Nephron progenitor cell (in vitro differentiated cells): ENCODE data around the gene KIAA0753.

Experiments
- DNase-seq: peaks from one replicate; pipeline ENCODE4 v3.0.0; 2021
- H3K27ac Mint-ChIP-seq: 2 replicates; pipeline ENCODE4 v1.8.0; 2021; ENCODE audit warnings: mild to moderate bottlenecking, moderate library complexity, mixed read lengths
- H3K27me3 Mint-ChIP-seq: 2 replicates; pipeline ENCODE4 v1.8.0; 2021; ENCODE audit warnings: mild to moderate bottlenecking, low read depth, mixed read lengths; ENCODE audit not compliant: poor library complexity
- H3K36me3 Mint-ChIP-seq: 2 replicates; pipeline ENCODE4 v1.8.0; 2021; ENCODE audit warnings: low read depth, mixed read lengths
- H3K4me1 Mint-ChIP-seq: 2 replicates; pipeline ENCODE4 v1.8.0; 2021; ENCODE audit warnings: mixed read lengths
- H3K4me3 Mint-ChIP-seq: 2 replicates; pipeline ENCODE4 v1.8.0; 2021; ENCODE audit warnings: mild to moderate bottlenecking, moderate library complexity, mixed read lengths
- H3K9me3 Mint-ChIP-seq: 2 replicates; pipeline ENCODE4 v1.8.0; 2021; ENCODE audit warnings: mild to moderate bottlenecking, moderate library complexity, mixed read lengths
- TF ChIP-seq, protein P1 (sequence below): fragments of 200-600 bp; sonication (generic); IDR thresholded peaks from 2 replicates; pipeline ENCODE4 v1.5.0; 2021; ENCODE audit warnings: antibody characterized with exemption

The KIAA0753 gene

GRCh38 chr17:6551356-6551755, 89.2 kb downstream of the KIAA0753 start:
- TF ChIP-seq, protein P1, sequence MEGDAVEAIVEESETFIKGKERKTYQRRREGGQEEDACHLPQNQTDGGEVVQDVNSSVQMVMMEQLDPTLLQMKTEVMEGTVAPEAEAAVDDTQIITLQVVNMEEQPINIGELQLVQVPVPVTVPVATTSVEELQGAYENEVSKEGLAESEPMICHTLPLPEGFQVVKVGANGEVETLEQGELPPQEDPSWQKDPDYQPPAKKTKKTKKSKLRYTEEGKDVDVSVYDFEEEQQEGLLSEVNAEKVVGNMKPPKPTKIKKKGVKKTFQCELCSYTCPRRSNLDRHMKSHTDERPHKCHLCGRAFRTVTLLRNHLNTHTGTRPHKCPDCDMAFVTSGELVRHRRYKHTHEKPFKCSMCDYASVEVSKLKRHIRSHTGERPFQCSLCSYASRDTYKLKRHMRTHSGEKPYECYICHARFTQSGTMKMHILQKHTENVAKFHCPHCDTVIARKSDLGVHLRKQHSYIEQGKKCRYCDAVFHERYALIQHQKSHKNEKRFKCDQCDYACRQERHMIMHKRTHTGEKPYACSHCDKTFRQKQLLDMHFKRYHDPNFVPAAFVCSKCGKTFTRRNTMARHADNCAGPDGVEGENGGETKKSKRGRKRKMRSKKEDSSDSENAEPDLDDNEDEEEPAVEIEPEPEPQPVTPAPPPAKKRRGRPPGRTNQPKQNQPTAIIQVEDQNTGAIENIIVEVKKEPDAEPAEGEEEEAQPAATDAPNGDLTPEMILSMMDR, result no peak
- DNase-seq, result no peak
- peaks cover 69% of the 10 kb centered on the region for H3K27me3 Mint-ChIP-seq
- no peaks in the 10 kb centered on the region for H3K9me3 Mint-ChIP-seq
- H3K4me3 Mint-ChIP-seq, result no peak overlapping the region
- H3K27ac Mint-ChIP-seq, result no peak overlapping the region
- H3K36me3 Mint-ChIP-seq, result no peaks in the 10 kb centered on the region
- peaks cover 34% of the 10 kb centered on the region for H3K4me1 Mint-ChIP-seq

DNA sequence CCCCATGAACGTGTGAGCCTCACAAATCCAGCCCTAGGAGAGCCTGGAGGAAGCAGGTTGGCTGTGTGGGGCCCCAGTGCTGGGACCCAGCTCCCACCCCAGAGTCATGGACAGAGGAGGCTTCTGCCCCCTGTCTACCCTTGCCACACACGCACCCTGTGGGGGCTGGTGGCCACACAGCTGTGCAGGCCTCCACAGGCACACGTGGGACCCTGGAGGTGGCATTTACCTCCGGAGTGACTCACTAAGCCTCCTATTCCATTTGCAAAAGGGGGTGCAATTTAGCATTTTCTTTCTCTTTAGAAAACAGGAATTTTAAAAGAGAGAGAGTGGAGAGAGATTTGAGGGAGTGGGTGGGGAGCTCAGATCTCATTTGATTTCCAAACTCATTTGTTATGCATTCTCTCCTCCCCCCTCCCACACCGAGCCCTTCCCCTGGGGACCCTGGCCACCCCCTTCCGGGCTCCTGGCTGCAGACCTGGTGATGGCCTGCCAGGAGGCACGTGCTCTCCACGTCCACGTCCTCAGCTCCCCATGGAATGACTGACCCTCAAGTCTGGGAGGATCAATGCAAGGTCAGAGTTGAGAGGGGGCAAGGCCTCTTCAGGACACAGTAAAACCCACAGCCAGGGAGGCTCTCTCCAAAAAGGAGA, 91.0 kb downstream of the KIAA0753 start:
- TF ChIP-seq, protein P1, result no peak
- no peaks in the 10 kb centered on the region for H3K36me3 Mint-ChIP-seq
- no peak for DNase-seq
- peaks cover 68% of the 10 kb centered on the region for H3K27me3 Mint-ChIP-seq
- no peak overlapping the region for H3K4me3 Mint-ChIP-seq
- no peaks in the 10 kb centered on the region for H3K9me3 Mint-ChIP-seq
- no peak overlapping the region for H3K27ac Mint-ChIP-seq
- H3K4me1 Mint-ChIP-seq, result peaks cover 36% of the 10 kb centered on the region

- H3K27me3 Mint-ChIP-seq, result peaks cover 60% of the 10 kb centered on the region
- no peak for DNase-seq
- no peaks in the 10 kb centered on the region for H3K36me3 Mint-ChIP-seq
- no peak overlapping the region for H3K4me3 Mint-ChIP-seq
- TF ChIP-seq, protein P1, result no peak
- no peak overlapping the region for H3K27ac Mint-ChIP-seq
- H3K9me3 Mint-ChIP-seq, result no peaks in the 10 kb centered on the region
- H3K4me1 Mint-ChIP-seq, result peaks cover 30% of the 10 kb centered on the region
Observed at GRCh38 chr17:6548578-6549330, 91.8 kb downstream of the KIAA0753 start.

GRCh38 chr17:6548034-6548433, 92.5 kb downstream of the KIAA0753 start:
- Mint-ChIP-seq H3K27ac (no peak overlapping the region), H3K27me3 (peaks cover 53% of the 10 kb centered on the region), H3K4me1 (peaks cover 25% of the 10 kb centered on the region), H3K9me3 (no peaks in the 10 kb centered on the region), H3K36me3 (no peaks in the 10 kb centered on the region), H3K4me3 (no peak overlapping the region)
- TF ChIP-seq, protein P1, result no peak
- no peak for DNase-seq

GRCh38 chr17:6547336-6547735, 93.2 kb downstream of the KIAA0753 start:
- no peaks in the 10 kb centered on the region for H3K36me3 Mint-ChIP-seq
- TF ChIP-seq, protein P1, result no peak
- H3K27me3 Mint-ChIP-seq, result peaks cover 51% of the 10 kb centered on the region
- no peak overlapping the region for H3K27ac Mint-ChIP-seq
- H3K9me3 Mint-ChIP-seq, result no peaks in the 10 kb centered on the region
- H3K4me3 Mint-ChIP-seq, result no peak overlapping the region
- H3K4me1 Mint-ChIP-seq, result peaks cover 21% of the 10 kb centered on the region
- DNase-seq, result no peak
